Loucy (cell line): ENCODE results near the gene FREM2.

ENCODE experiments used
- H2AFZ ChIP-seq: fragments of 200-600 bp; sonication (generic); 2 replicates; pipeline ENCODE4 v1.6.0; 2016; ENCODE audit warnings: antibody characterized with exemption, mild to moderate bottlenecking, low read length, moderate library complexity
- H3F3A ChIP-seq: fragments of 200-600 bp; 2 replicates; pipeline ENCODE4 v1.6.0; 2016; ENCODE audit warnings: antibody characterized with exemption, low read depth, mild to moderate bottlenecking
- H3K27me3 ChIP-seq: fragments of 200-600 bp; sonication (generic); 2 replicates; pipeline ENCODE4 v1.6.1; 2014; ENCODE audit warnings: low read length, mild to moderate bottlenecking; ENCODE audit not compliant: insufficient read depth, poor library complexity, severe bottlenecking
- H3K36me3 ChIP-seq: fragments of 200-600 bp; sonication (generic); 2 replicates; pipeline ENCODE4 v1.6.1; 2016; ENCODE audit warnings: low read length; ENCODE audit not compliant: insufficient read depth
- H3K4me1 ChIP-seq: fragments of 200-600 bp; sonication (generic); 2 replicates; pipeline ENCODE4 v1.5.1; 2014; ENCODE audit warnings: low read length, mild to moderate bottlenecking; ENCODE audit not compliant: insufficient read depth, poor library complexity, severe bottlenecking
- H3K4me2 ChIP-seq: fragments of 200-600 bp; sonication (generic); 2 replicates; pipeline ENCODE4 v1.6.0; 2014; ENCODE audit warnings: antibody characterized with exemption, low read length, low read depth, mild to moderate bottlenecking; ENCODE audit not compliant: poor library complexity, severe bottlenecking
- H3K4me3 ChIP-seq: fragments of 200-600 bp; sonication (generic); 2 replicates; pipeline ENCODE4 v1.5.1; 2014; ENCODE audit warnings: low read length, mild to moderate bottlenecking, mixed read lengths; ENCODE audit not compliant: poor library complexity, severe bottlenecking
- H3K79me2 ChIP-seq: fragments of 200-600 bp; sonication (generic); 2 replicates; pipeline ENCODE4 v1.6.1; 2014; ENCODE audit warnings: low read length; ENCODE audit not compliant: insufficient read depth
- H3K9ac ChIP-seq: fragments of 200-600 bp; sonication (generic); 2 replicates; pipeline ENCODE4 v1.6.0; 2014; ENCODE audit warnings: mild to moderate bottlenecking, low read depth, low read length, moderate library complexity; ENCODE audit not compliant: poor library complexity, severe bottlenecking
- H3K9me2 ChIP-seq: fragments of 200-600 bp; sonication (generic); replicated peaks from 2 replicates; pipeline ENCODE4 v1.6.1; 2016; ENCODE audit warnings: low read depth, low read length, mixed read lengths
- H3K9me3 ChIP-seq: fragments of 200-600 bp; sonication (generic); 2 replicates; pipeline ENCODE4 v1.6.1; 2014; ENCODE audit warnings: mild to moderate bottlenecking, antibody characterized with exemption, low read length, low read depth; ENCODE audit not compliant: insufficient read depth
- H4K20me1 ChIP-seq: fragments of 200-600 bp; sonication (generic); 2 replicates; pipeline ENCODE4 v1.6.0; 2014; ENCODE audit warnings: antibody characterized with exemption, low read length, mild to moderate bottlenecking; ENCODE audit not compliant: insufficient read depth, poor library complexity, severe bottlenecking
- EZH2phosphoT487 ChIP-seq: fragments of 200-600 bp; IDR thresholded peaks from 2 replicates; pipeline ENCODE4 v1.6.1; 2018; ENCODE audit warnings: antibody characterized with exemption, mild to moderate bottlenecking, moderate library complexity, borderline replicate concordance
- TF ChIP-seq, protein P1 (sequence below): fragments of 200-600 bp; sonication (generic); conservative IDR thresholded peaks from 2 replicates; pipeline ENCODE4 v1.5.1; 2014; ENCODE audit warnings: mild to moderate bottlenecking, antibody characterized with exemption, low read length

FREM2 gene

DNA sequence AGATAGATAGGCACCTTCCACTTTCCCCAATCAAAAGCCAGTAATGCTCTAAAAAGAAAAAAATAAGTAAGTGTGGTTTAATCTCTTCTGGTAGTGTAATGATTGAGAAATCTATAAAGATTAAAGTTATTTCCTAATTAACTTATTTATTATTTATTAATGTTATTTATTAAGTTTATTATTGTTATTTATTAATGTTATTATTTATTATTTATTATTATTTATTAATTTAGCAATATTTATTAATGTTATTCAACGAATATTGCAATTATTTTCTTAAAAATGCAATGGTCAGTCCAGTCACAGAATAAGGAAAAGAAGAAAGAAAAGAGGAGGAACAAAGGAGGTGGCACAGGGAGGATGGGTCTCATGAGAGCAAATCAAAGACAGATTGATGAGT lies 100.7 kb downstream of the FREM2 start:
- H4K20me1 ChIP-seq = no peaks in the 10 kb centered on the region
- H2AFZ ChIP-seq = no peak overlapping the region
- no peaks in the 10 kb centered on the region for H3K4me1 ChIP-seq
- no peaks in the 10 kb centered on the region for H3F3A ChIP-seq
- TF ChIP-seq, protein P1, sequence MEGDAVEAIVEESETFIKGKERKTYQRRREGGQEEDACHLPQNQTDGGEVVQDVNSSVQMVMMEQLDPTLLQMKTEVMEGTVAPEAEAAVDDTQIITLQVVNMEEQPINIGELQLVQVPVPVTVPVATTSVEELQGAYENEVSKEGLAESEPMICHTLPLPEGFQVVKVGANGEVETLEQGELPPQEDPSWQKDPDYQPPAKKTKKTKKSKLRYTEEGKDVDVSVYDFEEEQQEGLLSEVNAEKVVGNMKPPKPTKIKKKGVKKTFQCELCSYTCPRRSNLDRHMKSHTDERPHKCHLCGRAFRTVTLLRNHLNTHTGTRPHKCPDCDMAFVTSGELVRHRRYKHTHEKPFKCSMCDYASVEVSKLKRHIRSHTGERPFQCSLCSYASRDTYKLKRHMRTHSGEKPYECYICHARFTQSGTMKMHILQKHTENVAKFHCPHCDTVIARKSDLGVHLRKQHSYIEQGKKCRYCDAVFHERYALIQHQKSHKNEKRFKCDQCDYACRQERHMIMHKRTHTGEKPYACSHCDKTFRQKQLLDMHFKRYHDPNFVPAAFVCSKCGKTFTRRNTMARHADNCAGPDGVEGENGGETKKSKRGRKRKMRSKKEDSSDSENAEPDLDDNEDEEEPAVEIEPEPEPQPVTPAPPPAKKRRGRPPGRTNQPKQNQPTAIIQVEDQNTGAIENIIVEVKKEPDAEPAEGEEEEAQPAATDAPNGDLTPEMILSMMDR = no peak
- TF ChIP-seq EZH2phosphoT487 = no peak
- H3K36me3 ChIP-seq = no peaks in the 10 kb centered on the region
- H3K79me2 ChIP-seq = no peaks in the 10 kb centered on the region
- no peaks in the 10 kb centered on the region for H3K27me3 ChIP-seq
- no peaks in the 10 kb centered on the region for H3K9me3 ChIP-seq
- no peaks in the 10 kb centered on the region; the same call in 1 of the 2 replicates for H3K9me2 ChIP-seq
- no peak overlapping the region for H3K4me3 ChIP-seq
- H3K9ac ChIP-seq = no peak overlapping the region
- no peak overlapping the region for H3K4me2 ChIP-seq

GRCh38 chr13:38796890-38797289 lies 110.0 kb downstream of the FREM2 start:
- Histone ChIP-seq H3K9ac (no peak overlapping the region), H3K27me3 (no peaks in the 10 kb centered on the region), H3K4me2 (no peak overlapping the region), H3K9me3 (peaks cover 3% of the 10 kb centered on the region; the same call in 1 of the 2 replicates), H3F3A (no peaks in the 10 kb centered on the region), H3K4me3 (no peak overlapping the region), H3K79me2 (no peaks in the 10 kb centered on the region), H2AFZ (no peak overlapping the region), H3K9me2 (no peaks in the 10 kb centered on the region), H3K36me3 (no peaks in the 10 kb centered on the region), H3K4me1 (no peaks in the 10 kb centered on the region), H4K20me1 (no peaks in the 10 kb centered on the region)
- no peak for TF ChIP-seq EZH2phosphoT487
- TF ChIP-seq, protein P1 = no peak

GRCh38 chr13:38803531-38803930 lies 116.7 kb downstream of the FREM2 start:
- Histone ChIP-seq H3K4me2 (no peak overlapping the region), H3K27me3 (no peaks in the 10 kb centered on the region), H3F3A (no peaks in the 10 kb centered on the region), H3K36me3 (no peaks in the 10 kb centered on the region), H3K79me2 (no peaks in the 10 kb centered on the region), H3K9me2 (no peaks in the 10 kb centered on the region), H3K4me3 (no peak overlapping the region), H4K20me1 (no peaks in the 10 kb centered on the region), H2AFZ (no peak overlapping the region), H3K9ac (no peak overlapping the region), H3K4me1 (no peaks in the 10 kb centered on the region), H3K9me3 (peaks cover 3% of the 10 kb centered on the region; the same call in 1 of the 2 replicates)
- TF ChIP-seq EZH2phosphoT487 = no peak
- TF ChIP-seq, protein P1 = no peak
